ENCODE measurements around the gene ACKR1. TPM values are rescaled to one million over a fixed set of nuclear protein-coding genes. Genes with fewer than 3 reads are reported as not detected.

ACKR1 gene
- polyA plus RNA-seq, 3 donors, result 20.0 to 227 (median 73.8) TPM

- H3K27ac ChIP-seq (ENCODE audit: low read depth, low read length), result no peak overlapping the region
- 23 to 58% (median 48%) methylated on average over 4 of the region's 4 CpGs for WGBS, 3 donors
These were observed 23.2 kb upstream of the ACKR1 start for GRCh38 chr1:159181328-159182024.

- H3K27ac ChIP-seq (ENCODE audit: low read depth, low read length), result no peak overlapping the region
- WGBS, 3 donors, result 65 to 78% (median 77%) methylated on average over 2 of the region's 2 CpGs
These were observed 20.5 kb upstream of the ACKR1 start for GRCh38 chr1:159184201-159184600.

- WGBS, 3 donors, result 69 to 87% (median 86%) methylated on average over 5 of the region's 5 CpGs
These were observed 19.6 kb upstream of the ACKR1 start for GRCh38 chr1:159185121-159185520.

GRCh38 chr1:159187033-159187432 is 17.6 kb upstream of the ACKR1 start:
- no peak overlapping the region for H3K27ac ChIP-seq (ENCODE audit: low read depth, low read length)
- WGBS, 3 donors, result 21 to 61% (median 57%) methylated on average over 3 of the region's 3 CpGs

More at GRCh38 chr1:159185121-159185520, 19.6 kb upstream of the ACKR1 start:
- no peak overlapping the region for H3K27ac ChIP-seq (ENCODE audit: low read depth, low read length)

GRCh38 chr1:159187647-159188374 is 16.9 kb upstream of the ACKR1 start:
- 19 to 41% (median 38%) methylated on average over 14 of the region's 14 CpGs for whole genome bisulfite sequencing, 3 donors
- no peak overlapping the region for H3K27ac ChIP-seq (ENCODE audit: low read depth, low read length)

GRCh38 chr1:159188375-159188788 is 16.3 kb upstream of the ACKR1 start:
- 1 to 3% (median 2%) methylated on average over 24 of the region's 24 CpGs for WGBS, 3 donors
- H3K27ac ChIP-seq (ENCODE audit: low read depth, low read length), result no peak overlapping the region

GRCh38 chr1:159190441-159190840 is 14.2 kb upstream of the ACKR1 start:
- H3K27ac ChIP-seq (ENCODE audit: low read depth, low read length), result no peak overlapping the region
- 57 to 87% (median 84%) methylated on average over 2 of the region's 2 CpGs for WGBS, 3 donors

- WGBS, 3 donors, result 48 to 81% (median 71%) methylated on average over 5 of the region's 5 CpGs
- H3K27ac ChIP-seq (ENCODE audit: low read depth, low read length), result no peak overlapping the region
These were observed 8.1 kb upstream of the ACKR1 start for GRCh38 chr1:159196543-159196942.

- 37 to 46% (median 41%) methylated on average over 12 of the region's 12 CpGs for WGBS, 3 donors
- no peak overlapping the region for H3K27ac ChIP-seq (ENCODE audit: low read depth, low read length)
These were observed 6.8 kb upstream of the ACKR1 start for GRCh38 chr1:159197561-159198557.

GRCh38 chr1:159199901-159200300 is 4.8 kb upstream of the ACKR1 start:
- 67 to 81% (median 71%) methylated on average over 5 of the region's 5 CpGs for WGBS, 3 donors
- H3K27ac ChIP-seq (ENCODE audit: low read depth, low read length), result no peak overlapping the region

GRCh38 chr1:159200769-159201168 is 3.9 kb upstream of the ACKR1 start:
- H3K27ac ChIP-seq (ENCODE audit: low read depth, low read length), result no peak overlapping the region

GRCh38 chr1:159201642-159202041 is 3.0 kb upstream of the ACKR1 start:
- H3K27ac ChIP-seq (ENCODE audit: low read depth, low read length), result no peak overlapping the region
- WGBS, 3 donors, result 29 to 45% (median 29%) methylated on average over 5 of the region's 5 CpGs

More at GRCh38 chr1:159200769-159201168, 3.9 kb upstream of the ACKR1 start:
- 38 to 65% (median 53%) methylated on average over 18 of the region's 18 CpGs for WGBS, 3 donors

- no peak overlapping the region for H3K27ac ChIP-seq (ENCODE audit: low read depth, low read length)
- 56 to 65% (median 59%) methylated on average over 6 of the region's 6 CpGs for WGBS, 3 donors
These were observed 1.1 kb upstream of the ACKR1 start for GRCh38 chr1:159203610-159204009.

GRCh38 chr1:159205225-159205624 is 550 bp downstream of the ACKR1 start:
- WGBS, 3 donors, result 45 to 68% (median 68%) methylated on average over 6 of the region's 6 CpGs
- H3K27ac ChIP-seq (ENCODE audit: low read depth, low read length), result no peak overlapping the region

- WGBS, 3 donors, result 81 to 93% (median 88%) methylated on average over 4 of the region's 4 CpGs
- no peak overlapping the region for H3K27ac ChIP-seq (ENCODE audit: low read depth, low read length)
These were observed 1.4 kb downstream of the ACKR1 start for GRCh38 chr1:159206110-159206509.

GRCh38 chr1:159207080-159207479 is 2.4 kb downstream of the ACKR1 start:
- WGBS, 3 donors, result 77 to 79% (median 79%) methylated on average over 5 of the region's 5 CpGs

GRCh38 chr1:159207774-159208173 is 3.1 kb downstream of the ACKR1 start:
- 13 to 49% (median 35%) methylated on average over 8 of the region's 8 CpGs for WGBS, 3 donors
- H3K27ac ChIP-seq (ENCODE audit: low read depth, low read length), result no peak overlapping the region

More at GRCh38 chr1:159207080-159207479, 2.4 kb downstream of the ACKR1 start:
- H3K27ac ChIP-seq (ENCODE audit: low read depth, low read length), result no peak overlapping the region

GRCh38 chr1:159208175-159208825 is 3.6 kb downstream of the ACKR1 start:
- no peak overlapping the region for H3K27ac ChIP-seq (ENCODE audit: low read depth, low read length)
- 5 to 26% (median 22%) methylated on average over 7 of the region's 7 CpGs for WGBS, 3 donors

All from adipose tissue (tissue), 3 donors.